HG03159 (cell line): ENCODE measurements around the gene SLC22A12.

ENCODE experiments used
- ATAC-seq: cut with Tn5 transposase; IDR thresholded peaks from one replicate; pipeline ENCODE4 v1.9.1; 2021; ENCODE audit warnings: mild to moderate bottlenecking, moderate library complexity; ENCODE audit not compliant: unreplicated experiment

Gene SLC22A12

DNA sequence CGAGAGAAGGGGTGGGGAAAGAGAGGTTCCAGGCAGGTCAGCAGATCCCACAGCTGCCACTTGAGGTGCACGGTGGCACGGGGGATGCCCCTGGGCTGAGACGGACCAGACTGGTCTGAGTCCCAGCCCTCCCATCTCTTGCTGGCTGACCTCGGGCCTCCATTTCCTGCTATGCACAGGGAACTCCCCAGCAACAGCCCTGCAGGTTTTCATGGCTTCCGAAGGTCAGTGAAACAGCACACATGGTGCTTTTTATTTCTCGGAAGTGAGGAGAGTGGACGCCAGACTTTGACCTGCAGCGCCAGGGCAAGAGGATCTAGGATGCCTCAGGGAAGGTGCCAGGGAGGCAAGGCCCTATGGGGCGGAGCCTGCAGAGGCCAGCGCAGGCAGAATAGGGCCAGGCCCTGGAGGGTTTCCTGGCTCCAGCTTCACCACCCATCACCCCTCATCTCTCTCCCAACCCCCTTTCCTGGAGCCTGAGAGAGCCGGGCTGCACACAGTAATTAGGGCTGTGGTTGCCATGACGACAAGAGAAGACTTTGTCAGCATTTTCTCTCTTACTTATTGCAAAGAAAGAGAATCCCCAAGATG, 29.5 kb downstream of the SLC22A12 start:
- ATAC-seq: no peak

DNA sequence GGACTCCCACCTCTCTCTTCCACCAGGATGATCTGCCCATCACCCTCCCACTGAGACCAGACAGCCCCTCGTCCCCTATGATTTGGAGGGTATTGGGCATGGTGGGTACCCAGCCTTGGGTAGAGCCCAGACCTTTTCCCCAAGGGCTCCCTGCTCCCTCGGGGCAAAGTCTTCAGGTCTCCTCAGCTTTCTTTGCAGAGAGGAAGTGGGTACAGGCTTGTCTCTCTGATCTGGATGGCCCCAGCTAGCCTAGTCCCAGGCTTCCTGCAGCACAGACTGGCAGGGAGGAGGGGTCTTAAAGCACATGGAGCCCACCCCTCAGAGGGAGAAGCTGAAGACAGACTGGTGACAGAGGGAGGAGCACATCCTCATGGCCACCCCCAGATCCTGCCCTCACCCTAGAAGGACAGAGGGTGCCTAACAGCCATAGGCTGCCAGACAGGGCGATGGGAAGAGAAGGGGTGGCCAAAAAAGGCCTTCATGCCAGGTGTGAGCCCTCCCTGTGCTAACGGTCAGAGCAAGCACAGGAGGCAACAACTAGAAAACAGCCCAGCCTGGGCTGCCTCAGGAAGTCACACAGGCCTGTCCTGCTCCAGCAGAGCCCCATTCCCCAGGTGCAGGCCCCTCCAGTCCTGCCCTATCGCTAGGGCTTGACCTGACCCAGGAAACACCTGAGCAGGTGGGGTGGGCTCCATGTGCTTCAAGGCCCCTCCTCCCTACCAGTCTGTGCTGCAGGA, 30.4 kb downstream of the SLC22A12 start:
- no peak for ATAC-seq

DNA sequence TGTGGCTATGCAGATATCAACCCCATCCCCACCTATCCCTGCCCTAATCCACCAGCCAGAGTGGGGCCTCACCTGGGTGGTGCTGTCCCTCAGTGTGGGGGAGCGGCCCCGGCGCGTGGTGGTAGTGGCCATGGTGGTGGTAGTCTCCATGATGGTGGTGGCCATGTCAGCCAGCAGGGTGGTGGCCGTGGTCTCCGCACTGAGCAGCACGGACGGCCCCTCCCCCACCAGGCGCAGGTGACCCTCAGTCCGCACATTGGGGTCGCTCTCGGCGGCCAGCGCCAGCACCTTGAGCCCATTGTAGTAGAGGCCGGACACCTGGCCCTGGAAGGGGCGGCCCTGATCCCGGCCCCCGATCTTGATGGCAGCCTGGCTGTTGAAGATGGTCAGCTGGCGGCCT, 31.7 kb downstream of the SLC22A12 start:
- ATAC-seq: no peak

DNA sequence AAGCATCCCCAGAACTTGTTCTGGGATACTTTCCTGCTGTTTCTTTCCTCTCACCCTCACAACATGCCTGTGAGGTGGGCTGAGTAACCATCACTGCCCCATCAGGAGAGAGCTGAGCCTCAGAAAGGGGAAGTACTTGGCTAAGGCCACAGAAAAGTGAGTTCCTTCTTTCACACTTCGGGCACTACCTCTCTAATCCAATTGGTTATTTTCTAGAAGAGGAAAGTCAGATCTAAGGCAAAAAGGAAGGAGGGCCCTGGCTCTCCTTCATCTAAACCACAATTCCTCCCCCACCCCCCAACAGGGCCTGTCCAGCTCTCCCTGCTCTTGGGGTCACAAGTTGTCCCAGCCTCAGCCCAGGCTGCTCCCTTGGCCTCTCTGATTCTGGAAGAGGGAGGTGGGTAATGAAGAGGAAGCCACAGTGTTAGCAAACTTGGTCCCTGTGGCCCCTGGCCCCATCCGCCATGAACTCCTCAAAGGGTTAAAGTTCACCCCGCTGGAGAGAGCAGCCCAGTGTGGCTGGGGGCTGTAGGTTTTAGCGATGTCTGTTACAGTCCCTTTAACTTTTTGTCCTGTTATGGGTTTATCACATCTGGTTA, 34.0 kb downstream of the SLC22A12 start:
- no peak for ATAC-seq

GRCh38 chr11:64626637-64627036, 35.6 kb downstream of the SLC22A12 start:
- no peak for ATAC-seq

- ATAC-seq: no peak
These were observed 36.4 kb downstream of the SLC22A12 start for GRCh38 chr11:64627371-64627770.

DNA sequence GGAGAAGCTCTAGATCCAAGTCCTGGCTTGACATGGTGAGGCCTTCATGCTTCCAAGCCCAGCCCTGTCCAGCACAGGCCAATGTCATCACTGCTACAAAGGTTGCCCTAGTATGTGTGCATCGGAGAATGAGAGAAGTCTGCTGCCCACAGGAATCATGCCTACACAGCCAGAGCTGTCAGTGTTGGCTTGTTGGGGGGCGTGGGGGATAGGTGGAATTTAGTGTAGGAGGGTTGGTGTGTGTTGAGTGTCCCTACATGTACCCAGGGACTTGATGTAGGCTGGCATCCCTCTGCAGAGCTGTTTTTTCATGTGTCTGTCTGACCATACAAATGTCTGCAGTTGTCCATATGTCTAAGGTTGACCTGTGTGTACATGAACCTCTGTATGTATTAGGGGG, 37.6 kb downstream of the SLC22A12 start:
- no peak for ATAC-seq

DNA sequence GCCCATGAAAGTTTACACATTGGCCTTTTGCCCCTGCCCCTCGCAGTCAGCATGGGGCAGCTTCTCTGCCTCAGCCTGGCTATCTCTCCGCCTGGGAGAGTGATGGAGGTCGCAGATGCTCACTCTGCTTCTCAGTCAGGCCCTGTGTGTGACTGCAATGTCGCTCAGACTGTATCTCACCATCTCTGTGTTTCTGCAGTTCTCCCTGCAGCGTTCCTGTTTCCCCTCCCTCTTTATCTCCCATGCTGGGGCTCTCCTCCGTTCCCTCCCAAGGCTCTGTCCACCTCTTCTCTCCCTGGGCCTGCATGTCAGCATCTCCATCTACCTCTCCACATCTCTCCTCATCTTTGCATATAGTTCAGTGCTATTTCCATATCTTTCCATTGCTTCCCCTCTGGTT, 38.1 kb downstream of the SLC22A12 start:
- ATAC-seq: no peak

GRCh38 chr11:64629796-64630562, 39.0 kb downstream of the SLC22A12 start:
- no peak for ATAC-seq

DNA sequence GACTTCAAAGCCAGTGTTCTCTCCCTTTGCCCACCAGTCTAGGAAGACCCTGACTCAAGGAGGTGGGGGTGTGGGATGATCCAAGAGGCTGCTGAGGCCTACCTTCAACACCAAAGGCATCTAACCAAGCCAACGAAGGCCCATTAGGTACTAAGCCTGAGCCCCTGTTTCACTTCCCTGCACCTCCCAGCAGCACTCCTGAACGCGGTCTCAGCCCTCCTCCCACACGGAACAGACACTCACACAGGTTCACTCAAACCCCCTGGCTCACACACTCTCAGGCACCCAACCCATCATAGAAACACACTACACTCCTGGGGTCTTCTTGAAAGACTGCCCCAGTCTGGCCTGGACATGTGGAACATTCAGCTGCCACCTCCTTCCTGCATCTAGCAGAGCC, 40.7 kb downstream of the SLC22A12 start:
- ATAC-seq: no peak

GRCh38 chr11:64632237-64632636, 41.2 kb downstream of the SLC22A12 start:
- no peak for ATAC-seq

- ATAC-seq: no peak
These were observed 41.6 kb downstream of the SLC22A12 start for GRCh38 chr11:64632654-64633053.

GRCh38 chr11:64633555-64634159, 42.6 kb downstream of the SLC22A12 start:
- no peak for ATAC-seq

GRCh38 chr11:64637334-64638017, 46.5 kb downstream of the SLC22A12 start:
- ATAC-seq: no peak

DNA sequence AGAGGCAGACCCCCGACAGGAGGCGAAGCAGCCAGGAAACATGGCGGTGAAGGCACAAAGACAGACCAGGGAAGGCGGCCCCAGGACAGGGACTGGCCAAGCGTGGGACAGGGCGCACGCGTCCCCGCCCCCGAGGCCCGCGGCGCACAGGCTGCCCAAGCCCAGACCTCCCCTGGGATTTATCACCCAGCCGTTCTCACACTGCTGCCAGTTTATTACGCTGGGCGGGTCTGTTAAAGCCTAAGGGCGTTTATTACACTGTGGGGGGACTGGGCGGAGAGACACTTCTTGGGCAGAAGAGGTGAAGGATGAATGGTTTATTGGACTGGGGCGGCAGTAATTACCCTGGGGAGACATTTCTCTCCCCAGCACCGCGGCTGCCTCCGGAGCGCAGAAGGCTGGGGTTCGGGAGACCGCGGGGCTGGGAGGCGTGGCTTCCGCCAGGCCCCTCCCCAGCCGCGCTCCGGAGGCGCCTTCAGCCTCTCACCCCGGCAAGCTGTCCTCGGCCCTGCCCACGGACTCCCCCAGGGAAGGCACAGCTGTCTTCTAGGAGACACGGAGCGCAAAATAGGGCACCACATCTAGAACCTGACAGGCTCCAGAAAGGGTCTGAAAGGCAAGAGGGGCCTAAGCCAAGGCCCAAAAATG, 47.1 kb downstream of the SLC22A12 start:
- no peak for ATAC-seq

DNA sequence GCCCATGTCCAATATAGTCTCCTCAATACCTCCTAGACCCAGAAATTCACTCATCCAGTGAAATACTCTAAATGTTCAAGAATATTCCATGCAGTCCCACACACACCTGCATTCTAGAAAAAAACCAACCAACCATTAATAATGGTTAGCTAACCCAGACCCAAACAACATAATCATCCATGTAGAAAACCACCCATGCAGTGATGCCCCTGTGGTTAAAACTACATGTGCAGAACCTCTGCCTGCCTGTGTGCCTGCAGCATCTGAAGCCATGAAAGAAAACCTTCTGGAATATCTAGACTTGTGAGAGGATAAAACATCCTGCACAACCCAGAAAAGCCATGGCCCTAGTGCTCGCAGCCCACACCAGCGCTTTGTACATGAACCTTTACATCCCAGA, 47.8 kb downstream of the SLC22A12 start:
- ATAC-seq: no peak

- no peak for ATAC-seq
These were observed 48.9 kb downstream of the SLC22A12 start for GRCh38 chr11:64639885-64640284.

- no peak for ATAC-seq
These were observed 50.8 kb downstream of the SLC22A12 start for GRCh38 chr11:64641596-64642417.

DNA sequence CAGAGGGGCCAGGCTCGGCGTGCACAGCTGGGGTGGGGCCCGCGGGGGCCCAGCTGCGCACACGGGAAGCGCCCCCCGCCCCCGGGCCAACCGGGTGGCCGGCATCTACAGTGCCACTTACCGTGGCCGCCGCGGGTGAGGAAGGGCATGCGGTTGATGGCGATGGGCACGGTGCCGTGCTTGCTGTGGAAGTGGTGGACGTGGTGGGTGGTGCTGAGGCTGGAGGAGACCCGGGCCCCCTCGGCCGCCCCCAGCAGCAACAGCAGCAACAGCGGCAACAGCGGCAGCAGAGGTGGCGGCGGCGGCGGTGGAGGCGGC, 51.4 kb downstream of the SLC22A12 start:
- ATAC-seq: no peak

DNA sequence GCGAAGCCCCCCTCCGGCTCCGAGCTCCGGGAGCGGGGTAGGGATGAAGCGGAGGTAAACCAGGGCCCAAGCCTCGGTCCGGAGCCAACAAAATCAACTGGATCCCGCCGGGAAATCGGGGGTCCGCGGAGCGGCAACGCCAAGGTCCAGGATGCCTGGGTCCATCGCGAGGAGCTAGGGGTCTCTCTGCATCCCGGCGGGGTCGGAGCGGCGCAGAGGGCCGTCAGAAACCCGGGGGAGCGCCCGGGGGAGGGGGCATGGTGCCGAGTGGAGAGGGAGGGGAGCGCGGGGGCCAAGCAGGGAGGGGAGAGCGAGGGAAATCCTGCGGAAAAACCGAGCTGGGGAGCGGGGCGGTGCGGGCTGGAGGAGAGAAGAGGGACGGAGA, 51.8 kb downstream of the SLC22A12 start:
- no peak for ATAC-seq
